A549 (cell line): ENCODE data around the gene DLEU7.

Experiments used
- POLR2A ChIP-seq: IDR thresholded peaks from 2 replicates; pipeline ENCODE4 v1.6.1; 2012; ENCODE audit warnings: mild to moderate bottlenecking, low read length
- RAD21 ChIP-seq, 2 experiments: fragments of >200 bp in 1 of 2; sonication (Bioruptor Twin) in 1 of 2; formaldehyde crosslinking in 1 of 2; IDR thresholded peaks in 1 of 2; conservative IDR thresholded peaks in 1 of 2; 2 replicates in 1 of 2; 3 replicates in 1 of 2; pipeline ENCODE4 v1.6.1; 2012 to 2018; ENCODE audit warnings: inconsistent platforms in 1 of 2
- RARB ChIP-seq: fragments of 250-450 bp; sonication (Bioruptor Pico); IDR thresholded peaks from 2 replicates; pipeline ENCODE4 v1.8.0; 2021; ENCODE audit warnings: mild to moderate bottlenecking, moderate library complexity
- RFX5 ChIP-seq: fragments of 450-650 bp; IDR thresholded peaks from 2 replicates; pipeline ENCODE4 v1.7.1; 2014; ENCODE audit warnings: antibody characterized with exemption, mild to moderate bottlenecking, moderate library complexity
- SMC3 ChIP-seq: fragments of >200 bp; sonication (Bioruptor Twin); formaldehyde crosslinking; IDR thresholded peaks from 3 replicates; pipeline ENCODE4 v1.6.1; 2018; ENCODE audit warnings: inconsistent platforms
- TF ChIP-seq, protein P1 (sequence below): fragments of 450-650 bp; IDR thresholded peaks from 2 replicates; pipeline ENCODE4 v1.6.1; 2014; ENCODE audit warnings: antibody characterized with exemption
- TF ChIP-seq, protein P2 (sequence below): IDR thresholded peaks from 2 replicates; pipeline ENCODE4 v1.6.1; 2012
- TF ChIP-seq, protein P3 (sequence below): fragments of 150-350 bp; IDR thresholded peaks from 2 replicates; pipeline ENCODE4 v1.6.1; 2014; ENCODE audit warnings: low read depth, mild to moderate bottlenecking, low read length

DNA sequence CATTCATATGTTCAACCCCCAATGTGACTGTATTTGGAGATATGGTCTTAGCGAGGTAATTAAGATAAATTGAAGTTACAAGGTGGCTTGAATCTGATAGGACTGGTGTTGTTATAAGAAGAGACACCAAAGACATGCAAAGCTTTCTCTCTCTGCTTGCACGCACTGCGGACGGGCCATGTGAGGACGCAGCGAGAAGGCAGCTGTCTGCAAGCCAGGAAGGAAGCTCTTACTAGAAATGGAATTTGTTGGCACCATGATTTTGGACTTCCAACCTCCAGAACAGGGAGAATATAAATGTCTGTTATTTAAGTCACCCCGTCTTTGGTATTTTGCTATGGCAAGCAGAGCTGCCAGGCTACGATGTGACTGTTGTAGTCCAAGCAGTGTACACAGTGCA is 4.8 kb downstream of the DLEU7 start:
- TF ChIP-seq, protein P1, sequence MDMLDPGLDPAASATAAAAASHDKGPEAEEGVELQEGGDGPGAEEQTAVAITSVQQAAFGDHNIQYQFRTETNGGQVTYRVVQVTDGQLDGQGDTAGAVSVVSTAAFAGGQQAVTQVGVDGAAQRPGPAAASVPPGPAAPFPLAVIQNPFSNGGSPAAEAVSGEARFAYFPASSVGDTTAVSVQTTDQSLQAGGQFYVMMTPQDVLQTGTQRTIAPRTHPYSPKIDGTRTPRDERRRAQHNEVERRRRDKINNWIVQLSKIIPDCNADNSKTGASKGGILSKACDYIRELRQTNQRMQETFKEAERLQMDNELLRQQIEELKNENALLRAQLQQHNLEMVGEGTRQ, result no peak
- TF ChIP-seq RFX5, result no peak
- TF ChIP-seq SMC3, result no peak
- TF ChIP-seq RAD21 (conservative IDR thresholded peaks at IDR 0.05 in 1 of 2, IDR thresholded peaks at IDR 0.05 in 1 of 2), result no peak
- TF ChIP-seq, protein P2, sequence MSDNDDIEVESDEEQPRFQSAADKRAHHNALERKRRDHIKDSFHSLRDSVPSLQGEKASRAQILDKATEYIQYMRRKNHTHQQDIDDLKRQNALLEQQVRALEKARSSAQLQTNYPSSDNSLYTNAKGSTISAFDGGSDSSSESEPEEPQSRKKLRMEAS, result no peak
- no peak for TF ChIP-seq POLR2A
- no peak for TF ChIP-seq RARB (CRISPR knock-in tag)
- TF ChIP-seq, protein P3, sequence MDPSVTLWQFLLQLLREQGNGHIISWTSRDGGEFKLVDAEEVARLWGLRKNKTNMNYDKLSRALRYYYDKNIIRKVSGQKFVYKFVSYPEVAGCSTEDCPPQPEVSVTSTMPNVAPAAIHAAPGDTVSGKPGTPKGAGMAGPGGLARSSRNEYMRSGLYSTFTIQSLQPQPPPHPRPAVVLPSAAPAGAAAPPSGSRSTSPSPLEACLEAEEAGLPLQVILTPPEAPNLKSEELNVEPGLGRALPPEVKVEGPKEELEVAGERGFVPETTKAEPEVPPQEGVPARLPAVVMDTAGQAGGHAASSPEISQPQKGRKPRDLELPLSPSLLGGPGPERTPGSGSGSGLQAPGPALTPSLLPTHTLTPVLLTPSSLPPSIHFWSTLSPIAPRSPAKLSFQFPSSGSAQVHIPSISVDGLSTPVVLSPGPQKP, result no peak
